SH-SY5Y (cell line): ENCODE data around the gene GALNT2.

Experiments used
- GATA2 ChIP-seq: IDR thresholded peaks from 2 replicates; pipeline ENCODE4 v1.6.1; 2011; ENCODE audit warnings: mild to moderate bottlenecking, low read depth, low read length
- GATA3 ChIP-seq: IDR thresholded peaks from 2 replicates; pipeline ENCODE4 v1.6.1; 2011; ENCODE audit warnings: low read depth, mild to moderate bottlenecking, low read length, moderate library complexity

DNA sequence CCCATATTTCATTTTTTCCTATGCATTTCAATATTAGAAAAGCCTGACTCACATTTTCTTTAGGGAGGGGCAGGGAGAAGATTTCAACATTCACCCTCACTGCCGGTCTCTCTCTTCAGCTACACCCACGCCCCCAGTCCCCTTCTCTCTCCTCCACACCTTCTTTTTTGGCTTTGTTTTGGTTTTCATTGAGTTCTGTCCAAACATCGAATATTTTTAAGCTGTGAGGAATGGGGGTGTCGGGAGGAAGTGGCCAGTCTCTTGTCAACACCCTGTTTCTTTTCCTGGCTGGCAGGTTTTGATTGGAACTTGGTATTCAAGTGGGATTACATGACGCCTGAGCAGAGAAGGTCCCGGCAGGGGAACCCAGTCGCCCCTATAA lies 181.8 kb downstream of the GALNT2 start:
- no peak for TF ChIP-seq GATA2
- no peak for TF ChIP-seq GATA3
